ENCODE measurements around the gene TPCN1. TPM values are rescaled to one million over a fixed set of nuclear protein-coding genes. Genes with fewer than 3 reads are reported as not detected.

The TPCN1 gene
- total and polyA plus RNA-seq, 2 of the 13 experiments (the other 11 are each of a cell fraction or from before 2014, with no cell fraction given): 8.0 to 26.8 TPM

- TF ChIP-seq NPAS2 (CRISPR knock-in tag; IDR thresholded peaks at IDR 0.05; ENCODE audit: borderline replicate concordance) (no peak), ZNF296 (CRISPR knock-in tag; conservative IDR thresholded peaks at IDR 0.05) (no peak), HOXD1 (CRISPR knock-in tag; IDR thresholded peaks at IDR 0.05) (no peak), ZNF451 (CRISPR knock-in tag; IDR thresholded peaks at IDR 0.05) (peak; percentile 81), ATF1 (CRISPR knock-in tag; IDR thresholded peaks at IDR 0.05) (no peak), SPEN (CRISPR knock-in tag; IDR thresholded peaks at IDR 0.05; ENCODE audit: low read depth) (peak; percentile 83), DR1 (CRISPR knock-in tag; IDR thresholded peaks at IDR 0.05) (peak; percentile 80), SATB2 (CRISPR knock-in tag; IDR thresholded peaks at IDR 0.05) (no peak), TRIM24 (CRISPR knock-in tag; IDR thresholded peaks at IDR 0.05) (no peak), MXI1 (IDR thresholded peaks at IDR 0.05; ENCODE audit: borderline replicate concordance, low read depth, low read length) (peak; percentile 67; the same call in 1 of the 3 replicates), PAXIP1 (CRISPR knock-in tag; conservative IDR thresholded peaks at IDR 0.05) (peak; percentile 73), ZKSCAN1 (IDR thresholded peaks at IDR 0.05; ENCODE audit: low read length) (no peak), ZSCAN9 (CRISPR knock-in tag; IDR thresholded peaks at IDR 0.05; ENCODE audit: borderline replicate concordance) (peak; percentile 41; the same call in 1 of the 2 replicates), ZBTB33 (CRISPR knock-in tag; IDR thresholded peaks at IDR 0.05) (no peak), NFE2 (CRISPR knock-in tag; IDR thresholded peaks at IDR 0.05) (no peak), KDM6A (CRISPR knock-in tag; IDR thresholded peaks at IDR 0.05; ENCODE audit: low read depth) (no peak), ZEB1 (IDR thresholded peaks at IDR 0.05; ENCODE audit: insufficient replicate concordance, low read depth) (no peak), RFX5 (IDR thresholded peaks at IDR 0.05; ENCODE audit: low read depth, low read length) (no peak), JDP2 (CRISPR knock-in tag; IDR thresholded peaks at IDR 0.05; ENCODE audit: borderline replicate concordance) (peak; percentile 29; the same call in 1 of the 2 replicates), GABPA (IDR thresholded peaks at IDR 0.05; ENCODE audit: low read depth, low read length) (no peak; the same call in 1 of the 2 replicates), GABPA (CRISPR knock-in tag; IDR thresholded peaks at IDR 0.05; ENCODE audit: low read depth) (no peak), HOXA9 (CRISPR knock-in tag; IDR thresholded peaks at IDR 0.05; ENCODE audit: borderline replicate concordance) (peak; percentile 58; the same call in 1 of the 2 replicates), ZNF12 (CRISPR knock-in tag; IDR thresholded peaks at IDR 0.05) (0 out of 2 replicates have a peak, but pooled peaks have one; percentile 15)
- TF ChIP-seq, protein P1, sequence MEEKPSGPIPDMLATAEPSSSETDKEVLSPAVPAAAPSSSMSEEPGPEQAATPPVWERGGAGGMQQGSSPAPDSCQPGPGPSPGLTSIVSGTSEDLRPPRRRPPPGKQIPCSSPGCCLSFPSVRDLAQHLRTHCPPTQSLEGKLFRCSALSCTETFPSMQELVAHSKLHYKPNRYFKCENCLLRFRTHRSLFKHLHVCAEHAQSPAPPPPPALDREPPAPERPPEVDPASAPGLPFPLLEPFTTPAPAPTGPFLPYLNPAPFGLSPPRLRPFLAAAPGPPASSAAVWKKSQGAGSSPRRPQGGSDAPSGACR (CRISPR knock-in tag; IDR thresholded peaks at IDR 0.05): no peak; the same call in none of the 2 replicates
- TF ChIP-seq, protein P2, sequence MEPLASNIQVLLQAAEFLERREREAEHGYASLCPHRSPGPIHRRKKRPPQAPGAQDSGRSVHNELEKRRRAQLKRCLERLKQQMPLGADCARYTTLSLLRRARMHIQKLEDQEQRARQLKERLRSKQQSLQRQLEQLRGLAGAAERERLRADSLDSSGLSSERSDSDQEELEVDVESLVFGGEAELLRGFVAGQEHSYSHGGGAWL (CRISPR knock-in tag; IDR thresholded peaks at IDR 0.05): no peak; the same call in none of the 2 replicates
Measured at GRCh38 chr12:113185180-113186032, 35.9 kb upstream of the TPCN1 start, which contains the start of the genes DDX54 and RITA1 (continued).
